ENCODE results near the gene LDLRAP1.
A peak's percentile ranks its signal among the peaks of the same experiment; 100 is the strongest.

LDLRAP1 gene

GRCh38 chr1:25544243-25544764 is 898 bp downstream of the LDLRAP1 start:
- no peak for ATAC-seq

GRCh38 chr1:25544819-25545218 is 1.4 kb downstream of the LDLRAP1 start:
- no peak for ATAC-seq

GRCh38 chr1:25545767-25546166 is 2.4 kb downstream of the LDLRAP1 start:
- no peak for ATAC-seq

- ATAC-seq: no peak
These were observed 2.8 kb downstream of the LDLRAP1 start for GRCh38 chr1:25546193-25546592.

GRCh38 chr1:25548601-25549000 is 5.2 kb downstream of the LDLRAP1 start:
- no peak for ATAC-seq

- peak; percentile 98 for ATAC-seq
These were observed 6.1 kb downstream of the LDLRAP1 start for GRCh38 chr1:25549273-25550154.

GRCh38 chr1:25550155-25550506 is 6.7 kb downstream of the LDLRAP1 start:
- ATAC-seq: peak; percentile 31 to 36

GRCh38 chr1:25550683-25551310 is 7.4 kb downstream of the LDLRAP1 start:
- ATAC-seq: no peak

GRCh38 chr1:25553749-25554429 is 10.5 kb downstream of the LDLRAP1 start:
- ATAC-seq: no peak

- ATAC-seq: no peak
These were observed 11.0 kb downstream of the LDLRAP1 start for GRCh38 chr1:25554430-25554780.

GRCh38 chr1:25554886-25555752 is 11.7 kb downstream of the LDLRAP1 start:
- no peak for ATAC-seq

- no peak for ATAC-seq
These were observed 12.3 kb downstream of the LDLRAP1 start for GRCh38 chr1:25555753-25556092.

GRCh38 chr1:25556132-25556670 is 12.8 kb downstream of the LDLRAP1 start:
- ATAC-seq: no peak

GRCh38 chr1:25556791-25557476 is 13.5 kb downstream of the LDLRAP1 start:
- peak; percentile 40 to 60 for ATAC-seq

- no peak for ATAC-seq
These were observed 14.1 kb downstream of the LDLRAP1 start for GRCh38 chr1:25557543-25557942.

GRCh38 chr1:25559031-25559430 is 15.6 kb downstream of the LDLRAP1 start:
- ATAC-seq: no peak

- no peak for ATAC-seq
These were observed 16.6 kb downstream of the LDLRAP1 start for GRCh38 chr1:25560001-25560400.

- ATAC-seq: no peak
These were observed 17.4 kb downstream of the LDLRAP1 start for GRCh38 chr1:25560788-25561187.

GRCh38 chr1:25561421-25562100 is 18.2 kb downstream of the LDLRAP1 start:
- no peak for ATAC-seq

GRCh38 chr1:25562101-25562927 is 18.9 kb downstream of the LDLRAP1 start:
- peak; percentile 50 to 55 for ATAC-seq
